Lung (tissue), 12 donors: ENCODE results near the gene CACNA1C. TPM values are rescaled to one million over a fixed set of nuclear protein-coding genes. Genes with fewer than 3 reads are reported as not detected.

ENCODE experiments used
- ATAC-seq: fragments of 200-7000 bp; cut with Tn5 transposase; one replicate; pipeline ENCODE4 v1.9.1; 2020; ENCODE audit warnings: moderate number of reproducible peaks; ENCODE audit not compliant: insufficient read depth, low FRiP score
- DNase-seq, 3 donors: peaks; one replicate each; pipeline ENCODE4 v3.0.0-alpha.2; 2013 to 2017
- H3K27ac ChIP-seq, 2 donors: one replicate each; pipeline ENCODE4 v1.5.1; 2013; ENCODE audit warnings: mild to moderate bottlenecking in 2 of 2, moderate library complexity in 2 of 2, control low read depth in 1 of 2, inconsistent platforms in 1 of 2, low read depth in 1 of 2, low read length in 1 of 2
- H3K27me3 ChIP-seq, 3 donors: one replicate each; pipeline ENCODE4 v1.5.1; 2013; ENCODE audit warnings: low read length in 2 of 3; ENCODE audit not compliant: control insufficient read depth in 3 of 3, insufficient read depth in 3 of 3
- H3K36me3 ChIP-seq, 4 donors: one replicate each; pipeline ENCODE4 v1.5.1; 2013; ENCODE audit warnings: low read length in 4 of 4, mild to moderate bottlenecking in 1 of 4, moderate library complexity in 1 of 4; ENCODE audit not compliant: control insufficient read depth in 4 of 4, insufficient read depth in 4 of 4
- H3K4me1 ChIP-seq, 5 donors: one replicate each; pipeline ENCODE4 v1.5.1; 2013; ENCODE audit warnings: low read length in 5 of 5, mild to moderate bottlenecking in 2 of 5, moderate library complexity in 1 of 5; ENCODE audit not compliant: control insufficient read depth in 5 of 5, insufficient read depth in 5 of 5
- H3K4me3 ChIP-seq: one replicate; pipeline ENCODE4 v1.5.1; 2013; ENCODE audit warnings: mild to moderate bottlenecking, control low read depth, moderate library complexity
- H3K9ac ChIP-seq, 2 donors: one replicate each; pipeline ENCODE4 v1.5.1; 2013; ENCODE audit warnings: low read length in 2 of 2, control low read depth in 1 of 2; ENCODE audit not compliant: insufficient read depth in 1 of 2
- H3K9me3 ChIP-seq, 4 donors: one replicate each; pipeline ENCODE4 v1.5.1; 2013; ENCODE audit warnings: low read length in 3 of 4, mild to moderate bottlenecking in 1 of 4, moderate library complexity in 1 of 4; ENCODE audit not compliant: control insufficient read depth in 4 of 4, insufficient read depth in 3 of 4
- CTCF ChIP-seq: IDR thresholded peaks from 2 replicates; pipeline ENCODE4 v1.5.1; 2012; ENCODE audit warnings: mild to moderate bottlenecking; ENCODE audit errors: control extremely low read depth, extremely low read depth
- WGBS, 2 donors: extraction: QIAGEN DNeasy Blood & Tissue Kit; methylation state at CpG; one replicate each; pipeline ENCODE4 v1.1.7; 2013; 5-methylcytosine and 5-hydroxymethylcytosine counted together
- polyA plus RNA-seq, 2 donors: library from polyadenylated mRNA; stranded (reverse); fragments of 200-250 nt; gene quantifications; one replicate each; pipeline ENCODE4 v1.2.1, GENCODE V29; 2013
- total RNA-seq, 2 donors: library from RNA; depleted of rRNA in 1 of 2; stranded (reverse); fragments of >200 nt in 1 of 2; gene quantifications; one replicate each; pipeline ENCODE4 v1.2.1, GENCODE V29; 2014 to 2021
- donor health status: control.
- donor health status: control.
- donor health status: Bipolar disorder and iron deficiency.
- donor health status: healthy.
- donor health status: DM: yes; HTN: yes; CAD: no.

The CACNA1C gene
- total and polyA plus RNA-seq, 4 donors: 3.2 to 17.5 (median 7.5) TPM

- Histone ChIP-seq H3K27me3 (no peaks in the 10 kb centered on the region), H3K9me3 (no peaks in the 10 kb centered on the region), H3K27ac (no peak overlapping the region), H3K4me3 (no peak overlapping the region), H3K4me1 (no peaks in the 10 kb centered on the region), H3K36me3 (no peaks in the 10 kb centered on the region), H3K9ac (no peak overlapping the region)
- 90 to 93% methylated on average over 10 of the region's 10 CpGs for WGBS, 2 donors
- TF ChIP-seq CTCF: no peak
- no peak for DNase-seq
- ATAC-seq: no peak
Observed at GRCh38 chr12:2417481-2418160, 364.8 kb downstream of the CACNA1C start.

GRCh38 chr12:2418579-2418978, 365.8 kb downstream of the CACNA1C start:
- Histone ChIP-seq H3K27ac (no peak overlapping the region), H3K4me1 (no peaks in the 10 kb centered on the region), H3K9ac (no peak overlapping the region), H3K27me3 (peaks cover 0 to 5% (median 0%) of the 10 kb centered on the region in 3 donors), H3K36me3 (no peaks in the 10 kb centered on the region), H3K4me3 (no peak overlapping the region), H3K9me3 (no peaks in the 10 kb centered on the region)
- 72 to 87% methylated on average over 2 of the region's 2 CpGs for WGBS, 2 donors
- ATAC-seq (no peak), DNase-seq (no peak)
- TF ChIP-seq CTCF: no peak

GRCh38 chr12:2422591-2422990, 369.8 kb downstream of the CACNA1C start:
- H3K27me3 ChIP-seq: peaks cover 0 to 5% (median 0%) of the 10 kb centered on the region in 3 donors

More at GRCh38 chr12:2422591-2422990, 369.8 kb downstream of the CACNA1C start:
- Histone ChIP-seq H3K36me3 (no peaks in the 10 kb centered on the region), H3K4me3 (no peak overlapping the region), H3K27ac (no peak overlapping the region), H3K9ac (no peak overlapping the region), H3K9me3 (no peaks in the 10 kb centered on the region), H3K4me1 (no peaks in the 10 kb centered on the region)
- TF ChIP-seq CTCF: no peak
- no peak for ATAC-seq
- DNase-seq: no peak
- 56 to 81% methylated on average over 8 of the region's 8 CpGs for WGBS, 2 donors
